ENCODE results near the gene SRGAP3.

The SRGAP3 gene

DNA sequence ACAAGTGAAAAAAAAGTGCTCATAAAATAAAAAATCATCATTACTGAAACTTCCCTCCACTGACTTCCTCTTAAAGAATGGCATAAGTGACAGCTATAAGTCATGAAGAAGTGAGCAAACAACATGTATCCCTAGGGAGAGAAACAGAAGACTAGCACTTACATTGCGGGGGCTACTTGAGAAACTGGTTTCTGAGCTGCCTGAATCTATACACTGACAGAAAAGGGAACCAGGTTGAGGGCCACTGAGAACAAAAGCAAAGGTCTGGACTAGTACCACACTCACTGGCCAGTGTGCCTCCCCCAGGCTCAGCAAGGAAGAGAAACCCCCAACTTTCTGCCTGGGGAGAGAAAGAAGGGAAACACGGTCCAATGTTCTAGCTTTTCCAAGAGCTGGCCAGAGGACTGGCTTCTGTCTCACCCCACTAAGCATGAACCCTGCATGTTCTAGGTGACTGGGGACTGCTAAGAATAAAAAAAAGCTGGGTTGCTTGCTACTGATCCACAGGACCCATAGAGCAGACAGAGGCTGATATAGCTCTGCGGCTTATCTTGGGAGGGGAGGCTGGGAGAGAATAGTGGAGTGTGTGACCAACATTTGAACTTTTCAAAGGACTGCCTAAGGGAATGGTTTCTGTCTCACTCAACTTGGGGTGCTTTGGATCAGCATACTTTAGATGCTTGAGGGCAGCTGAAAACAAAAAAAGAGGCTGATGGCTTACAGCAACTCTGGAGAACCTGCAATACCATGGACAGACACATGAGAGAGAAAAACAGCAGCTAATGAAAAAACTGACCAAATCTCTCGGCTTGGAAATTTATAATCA is 294.3 kb downstream of the SRGAP3 start:
- no peak for DNase-seq

GRCh38 chr3:8953313-8953712 is 296.1 kb downstream of the SRGAP3 start:
- DNase-seq = no peak

GRCh38 chr3:8952130-8952529 is 297.3 kb downstream of the SRGAP3 start:
- DNase-seq = no peak

- no peak for DNase-seq
Measured at GRCh38 chr3:8945890-8946600, 303.4 kb downstream of the SRGAP3 start.

DNA sequence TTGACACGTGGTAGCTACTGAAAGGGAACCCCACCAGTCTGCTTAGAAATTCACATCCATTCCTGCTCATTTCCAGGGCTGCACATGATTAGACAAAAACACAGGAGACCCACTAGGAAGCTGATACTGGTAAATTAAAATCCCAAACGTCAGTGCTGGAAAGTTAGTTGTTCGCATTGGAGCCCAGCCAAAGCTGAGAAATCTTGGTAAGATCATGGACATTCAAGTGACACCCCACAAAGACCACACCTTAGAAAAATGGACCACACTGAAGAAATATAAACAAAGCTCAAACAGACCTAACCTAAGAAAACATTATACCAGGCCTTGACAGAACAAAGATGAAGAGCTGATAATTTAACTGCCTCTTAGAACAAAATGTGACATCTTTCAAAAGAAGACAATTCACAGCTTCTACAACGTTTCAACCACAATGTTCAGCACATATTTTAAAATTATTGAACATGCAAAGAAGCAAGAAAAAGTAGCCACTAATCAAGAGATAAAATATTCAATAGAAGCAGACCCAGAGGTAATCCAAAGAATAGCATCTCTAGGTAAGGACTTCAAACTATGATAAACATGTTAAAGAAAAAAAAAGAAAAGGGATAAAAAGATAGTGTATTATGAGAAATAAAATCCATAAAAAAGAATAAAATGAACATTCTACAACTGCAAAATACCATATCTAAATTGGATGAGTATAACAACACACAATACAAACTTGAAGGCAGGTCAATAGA is 306.5 kb downstream of the SRGAP3 start:
- no peak for DNase-seq

DNA sequence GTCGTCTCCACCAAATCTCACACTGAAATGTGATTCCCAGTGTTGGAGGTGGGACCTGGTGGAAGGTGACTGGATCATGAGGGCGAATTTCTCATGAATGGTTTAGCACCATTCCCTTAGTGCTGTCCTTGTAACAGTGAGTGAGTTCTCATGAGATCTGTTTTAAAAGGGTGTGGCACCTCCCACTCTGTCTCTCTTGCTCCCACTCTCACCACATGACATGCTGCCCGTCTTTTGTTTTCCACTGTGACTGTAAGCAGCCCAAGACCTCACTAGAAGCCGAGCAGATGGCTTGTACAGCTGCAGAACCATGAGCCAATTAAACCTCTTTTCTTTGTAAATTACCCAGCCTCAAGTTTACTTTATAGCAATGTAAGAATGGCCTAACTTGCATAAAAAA is 307.3 kb downstream of the SRGAP3 start:
- DNase-seq = no peak

DNA sequence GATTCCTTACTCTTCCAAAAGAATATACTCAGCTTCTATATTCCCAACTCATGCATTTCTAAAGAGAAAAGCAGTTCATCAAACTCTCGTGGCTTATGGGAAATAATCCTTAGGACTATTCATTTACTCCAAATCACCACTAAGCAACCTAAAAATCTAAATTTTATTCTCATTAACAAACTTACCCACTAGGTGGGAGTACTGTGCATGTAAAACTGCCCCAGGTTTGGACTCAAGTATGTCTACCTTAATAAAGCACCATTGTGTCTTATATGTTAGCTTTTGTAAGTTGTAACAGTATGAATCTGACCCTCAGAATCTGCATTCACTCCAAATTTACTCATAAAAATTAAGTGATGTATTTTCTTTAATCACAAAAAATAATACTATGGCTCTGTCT is 311.4 kb downstream of the SRGAP3 start:
- DNase-seq = no peak

DNA sequence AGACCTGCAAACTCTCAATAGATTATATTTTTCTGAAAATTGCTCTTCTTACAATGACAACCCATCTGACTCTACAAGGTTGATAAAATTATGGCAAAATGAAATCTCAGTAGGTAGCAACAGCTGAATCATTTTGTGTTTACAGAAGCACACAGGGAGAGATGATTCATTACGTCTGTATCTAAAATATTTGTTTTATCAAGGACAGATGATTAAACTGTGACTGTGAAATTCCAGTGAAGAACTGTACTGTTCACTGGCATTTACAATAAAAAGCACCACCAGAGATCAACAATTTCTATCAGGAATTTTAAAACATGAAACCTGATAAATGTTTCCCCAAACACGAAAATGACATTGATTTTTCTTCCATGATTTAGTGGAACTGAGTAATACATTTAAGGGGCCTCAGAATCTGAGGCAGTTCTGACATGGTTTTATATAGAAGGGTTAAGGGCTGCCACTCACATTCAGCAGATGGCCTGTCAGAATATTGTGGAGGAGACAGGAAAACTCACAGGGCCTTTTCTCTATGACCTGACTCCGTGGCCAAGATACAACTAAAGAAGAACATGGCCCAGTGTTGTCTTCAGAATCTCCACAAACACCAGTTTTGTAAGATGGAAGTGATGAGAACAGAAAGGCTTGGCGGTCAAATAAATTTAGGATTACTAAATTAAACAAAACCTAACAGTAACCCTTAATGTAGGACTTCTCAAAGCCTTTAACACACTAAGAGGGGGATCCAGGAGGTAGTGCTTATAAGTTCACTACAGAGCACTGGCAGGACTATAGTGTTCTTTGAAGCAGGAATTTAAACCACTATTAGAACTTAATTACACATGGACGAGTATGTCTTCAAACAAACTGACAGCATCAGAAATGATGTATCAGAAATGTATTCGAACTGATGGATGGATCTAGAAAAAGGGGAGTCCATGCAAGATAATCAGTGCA is 312.1 kb downstream of the SRGAP3 start:
- no peak for DNase-seq

- DNase-seq = no peak
Measured at GRCh38 chr3:8932507-8932906, 316.9 kb downstream of the SRGAP3 start.

GRCh38 chr3:8931342-8931741 is 318.1 kb downstream of the SRGAP3 start:
- no peak for DNase-seq

Data from T-helper 1 cell (primary cell).